Liver (tissue), 9 donors: Measurements from ENCODE around the gene STX10. TPM values are rescaled to one million over a fixed set of nuclear protein-coding genes. Genes with fewer than 3 reads are reported as not detected.
A peak's percentile ranks its signal among the peaks of the same experiment; 100 is the strongest.

Experiments
- DNase-seq: peaks from one replicate; pipeline ENCODE4 v3.0.0-alpha.2; 2017; ENCODE audit warnings: low spot score
- H3K27ac ChIP-seq, 2 donors: one replicate each; pipeline ENCODE4 v1.7.0; 2013; ENCODE audit warnings: inconsistent platforms in 2 of 2, low read length in 2 of 2, control low read depth in 1 of 2, low read depth in 1 of 2, mild to moderate bottlenecking in 1 of 2
- H3K27me3 ChIP-seq, 4 donors: one replicate each; pipeline versions ENCODE4 v1.6.1 to v1.7.0; 2013; ENCODE audit warnings: low read length in 3 of 4, inconsistent platforms in 1 of 4, mild to moderate bottlenecking in 1 of 4, moderate library complexity in 1 of 4; ENCODE audit not compliant: control insufficient read depth in 4 of 4, insufficient read depth in 4 of 4
- H3K36me3 ChIP-seq, 4 donors: one replicate each; pipeline versions ENCODE4 v1.6.1 to v1.7.0; 2013; ENCODE audit warnings: low read length in 3 of 4, mild to moderate bottlenecking in 3 of 4, low read depth in 1 of 4, moderate library complexity in 1 of 4; ENCODE audit not compliant: control insufficient read depth in 4 of 4, insufficient read depth in 3 of 4
- H3K4me1 ChIP-seq, 4 donors: one replicate each; pipeline versions ENCODE4 v1.6.1 to v1.7.0; 2013; ENCODE audit warnings: low read length in 3 of 4, mild to moderate bottlenecking in 3 of 4, moderate library complexity in 1 of 4; ENCODE audit not compliant: control insufficient read depth in 4 of 4, insufficient read depth in 4 of 4
- H3K4me3 ChIP-seq, 3 donors: one replicate each; pipeline versions ENCODE4 v1.6.1 to v1.7.0; 2013; ENCODE audit warnings: low read length in 3 of 3, control low read depth in 1 of 3, low read depth in 1 of 3, mild to moderate bottlenecking in 1 of 3
- H3K9ac ChIP-seq, 2 donors: one replicate each; pipeline ENCODE4 v1.7.0; 2013; ENCODE audit warnings: low read length in 2 of 2, mild to moderate bottlenecking in 2 of 2, moderate library complexity in 2 of 2, control low read depth in 1 of 2, low read depth in 1 of 2
- H3K9me3 ChIP-seq, 4 donors: one replicate each; pipeline versions ENCODE4 v1.6.1 to v1.7.0; 2013; ENCODE audit warnings: low read length in 3 of 4; ENCODE audit not compliant: control insufficient read depth in 4 of 4
- ATF3 ChIP-seq: IDR thresholded peaks from 2 replicates; pipeline ENCODE4 v1.6.1; 2016; ENCODE audit warnings: antibody characterized with exemption
- CTCF ChIP-seq: fragments of 150-350 bp; IDR thresholded peaks from 2 replicates; pipeline ENCODE4 v1.5.1; 2017; ENCODE audit warnings: improper control_type of control experiment, low read depth, low read length; ENCODE audit not compliant: missing input control
- EGR1 ChIP-seq, 2 donors: IDR thresholded peaks; 2 replicates each; pipeline ENCODE4 v1.6.1; 2016 to 2018; ENCODE audit warnings: antibody characterized with exemption in 2 of 2, low read depth in 2 of 2
- FOXA1 ChIP-seq: IDR thresholded peaks from 2 replicates; pipeline ENCODE4 v1.6.1; 2016; ENCODE audit warnings: antibody characterized with exemption
- FOXA2 ChIP-seq: IDR thresholded peaks from 2 replicates; pipeline ENCODE4 v1.6.1; 2016; ENCODE audit warnings: antibody characterized with exemption
- GABPA ChIP-seq, 2 donors: IDR thresholded peaks in 1 of 2; conservative IDR thresholded peaks in 1 of 2; 2 replicates each; pipeline ENCODE4 v1.6.1; 2016; ENCODE audit warnings: antibody characterized with exemption in 2 of 2, mild to moderate bottlenecking in 1 of 2, moderate library complexity in 1 of 2
- HNF4A ChIP-seq, 2 donors: conservative IDR thresholded peaks; 2 replicates each; pipeline ENCODE4 v1.6.1; 2016; ENCODE audit warnings: antibody characterized with exemption in 2 of 2, mild to moderate bottlenecking in 2 of 2
- HNF4G ChIP-seq: IDR thresholded peaks from 2 replicates; pipeline ENCODE4 v1.6.1; 2016; ENCODE audit warnings: antibody characterized with exemption
- JUND ChIP-seq, 2 donors: IDR thresholded peaks; 2 replicates each; pipeline ENCODE4 v1.6.1; 2016; ENCODE audit warnings: antibody characterized with exemption in 2 of 2
- MAX ChIP-seq: IDR thresholded peaks from 2 replicates; pipeline ENCODE4 v1.6.1; 2016; ENCODE audit warnings: antibody characterized with exemption
- NR2F2 ChIP-seq: IDR thresholded peaks from 2 replicates; pipeline ENCODE4 v1.6.1; 2016; ENCODE audit warnings: antibody characterized with exemption
- RAD21 ChIP-seq, 2 donors: IDR thresholded peaks; 2 replicates each; pipeline ENCODE4 v1.6.1; 2016; ENCODE audit warnings: antibody characterized with exemption in 2 of 2, mild to moderate bottlenecking in 2 of 2
- REST ChIP-seq: IDR thresholded peaks from 2 replicates; pipeline ENCODE4 v1.6.1; 2016; ENCODE audit warnings: antibody characterized with exemption, mild to moderate bottlenecking
- RXRA ChIP-seq, 2 donors: IDR thresholded peaks; 2 replicates each; pipeline ENCODE4 v1.6.1; 2017 to 2018; ENCODE audit warnings: antibody characterized with exemption in 2 of 2, mild to moderate bottlenecking in 1 of 2
- SP1 ChIP-seq: IDR thresholded peaks from 2 replicates; pipeline ENCODE4 v1.6.1; 2018; ENCODE audit warnings: antibody characterized with exemption, mild to moderate bottlenecking
- TAF1 ChIP-seq: conservative IDR thresholded peaks from 2 replicates; pipeline ENCODE4 v1.6.1; 2016; ENCODE audit warnings: antibody characterized with exemption, mild to moderate bottlenecking
- YY1 ChIP-seq: IDR thresholded peaks from 2 replicates; pipeline ENCODE4 v1.6.1; 2016; ENCODE audit warnings: antibody characterized with exemption, mild to moderate bottlenecking
- ZBTB33 ChIP-seq: IDR thresholded peaks from 2 replicates; pipeline ENCODE4 v1.6.1; 2016; ENCODE audit warnings: antibody characterized with exemption
- WGBS: extraction: QIAGEN DNeasy Blood & Tissue Kit; methylation state at CpG from one replicate; pipeline ENCODE4 v1.1.7; 2013; 5-methylcytosine and 5-hydroxymethylcytosine counted together
- polyA plus RNA-seq, 2 donors: library from polyadenylated mRNA; stranded (reverse) in 1 of 2; unstranded in 1 of 2; fragments of 200-250 nt in 1 of 2; fragments of >200 nt in 1 of 2; fragmentation: Nextera tagmentation in 1 of 2; extraction: Ambion mirVana in 1 of 2; gene quantifications; one replicate each; pipeline versions ENCODE4 v1.2.1 to v1.2.3, GENCODE V29; 2013 to 2015
- total RNA-seq, 2 donors: library from RNA; depleted of rRNA; stranded (reverse); fragments of >200 nt; gene quantifications; one replicate each; pipeline ENCODE4 v1.2.3, GENCODE V29; 2014
- donor health status: healthy.
- donor health status: healthy.
- donor health status: healthy.
- donor health status: healthy.
- donor health status: healthy.

STX10 gene
- total and polyA plus RNA-seq, 4 donors: 15.7 to 32.7 (median 21.2) TPM

- TF ChIP-seq ZBTB33 (no peak), GABPA (IDR thresholded peaks at IDR 0.05 in 1 of 2, conservative IDR thresholded peaks at IDR 0.05 in 1 of 2) (peak in 1 of 2 donors; percentile 88), FOXA1 (peak; percentile 23), JUND (IDR thresholded peaks at IDR 0.05) (peak in 1 of 2 donors; percentile 14), CTCF (no peak), RAD21 (IDR thresholded peaks at IDR 0.05) (peak in 1 of 2 donors; percentile 42), EGR1 (IDR thresholded peaks at IDR 0.05; ENCODE audit: low read depth in 2 of 2) (peak; percentile 43 to 81), HNF4G (no peak), REST (peak; percentile 74), TAF1 (no peak), ATF3 (no peak), RXRA (IDR thresholded peaks at IDR 0.05) (peak; percentile 43 to 49), NR2F2 (no peak), FOXA2 (peak; percentile 48), YY1 (peak; percentile 100), MAX (peak; percentile 98), HNF4A (conservative IDR thresholded peaks at IDR 0.05) (peak in 1 of 2 donors; percentile 29), SP1 (peak; percentile 55)
- H3K4me1 ChIP-seq: peaks cover 12 to 40% (median 31%) of the 10 kb centered on the region in 4 donors
- H3K4me3 ChIP-seq: peak within 1 kb of the TSS; percentile 90 to 100 (median 93)
- peak within 1 kb of the TSS; percentile 71 to 91 for H3K9ac ChIP-seq
- H3K27me3 ChIP-seq: no peaks in the 10 kb centered on the region
- under 1% methylated on average over 51 of the region's 51 CpGs for whole genome bisulfite sequencing
- H3K36me3 ChIP-seq: peaks cover 0 to 6% (median 1%) of the 10 kb centered on the region in 4 donors
- H3K27ac ChIP-seq: peak within 1 kb of the TSS; percentile 78 to 82
- no peaks in the 10 kb centered on the region for H3K9me3 ChIP-seq
- DNase-seq: peak; percentile 91
These were observed 33.6 kb downstream of the STX10 start, which contains the start of gene TRMT1 for GRCh38 chr19:13116282-13117175. Gene TRMT1 (minus strand): TSS chr19:13116740. CDS start chr19:13116399, 341 bp downstream.
